ENCODE data around the gene UNG. TPM values are rescaled to one million over a fixed set of nuclear protein-coding genes. Genes with fewer than 3 reads are reported as not detected.

UNG gene
- total and polyA plus RNA-seq, 2 experiments from 2014 or later: 90.5 to 209 TPM

GRCh38 chr12:109105176-109105575 is 7.8 kb downstream of the UNG start:
- Mint-ChIP-seq H3K27me3 (ENCODE audit: insufficient read depth, low read depth, poor library complexity) (peaks cover 5% of the 10 kb centered on the region), H3K36me3 (ENCODE audit: low read depth) (peaks cover 95% of the 10 kb centered on the region), H3K27ac (no peak overlapping the region), H3K4me3 (no peak overlapping the region), H3K9me3 (no peaks in the 10 kb centered on the region), H3K4me1 (peaks cover 2% of the 10 kb centered on the region; the same call in 2 of the 3 replicates)
- Histone ChIP-seq H3K4me3 (no peak overlapping the region), H3K27ac (ENCODE audit: low read depth) (no peak overlapping the region), H3K79me2 (replicated peaks; ENCODE audit: insufficient read depth) (peaks cover 11% of the 10 kb centered on the region), H4K20me1 (replicated peaks; ENCODE audit: insufficient read depth) (peaks cover 39% of the 10 kb centered on the region), H3K4me1 (ENCODE audit: insufficient read depth) (no peaks in the 10 kb centered on the region), H2AFZ (no peak overlapping the region), H3K9me2 (ENCODE audit: insufficient read depth) (no peaks in the 10 kb centered on the region), H3K27me3 (ENCODE audit: insufficient read depth) (no peaks in the 10 kb centered on the region), H3K4me2 (no peak overlapping the region), H3F3A (replicated peaks; ENCODE audit: low read depth) (peaks cover 17% of the 10 kb centered on the region), H3K36me3 (ENCODE audit: insufficient read depth) (peaks cover 70% of the 10 kb centered on the region)
- no peak for TF ChIP-seq EZH2phosphoT487 (IDR thresholded peaks at IDR 0.05; ENCODE audit: unreplicated experiment)
- TF ChIP-seq EZH2 (IDR thresholded peaks at IDR 0.05; ENCODE audit: low read depth, unreplicated experiment): no peak
- TF ChIP-seq JUNB (IDR thresholded peaks at IDR 0.05; ENCODE audit: unreplicated experiment): no peak
- no peak for TF ChIP-seq REST (IDR thresholded peaks at IDR 0.05; ENCODE audit: unreplicated experiment)
- TF ChIP-seq ZNF114 (CRISPR knock-in tag; IDR thresholded peaks at IDR 0.05): no peak
- TF ChIP-seq, protein P1, sequence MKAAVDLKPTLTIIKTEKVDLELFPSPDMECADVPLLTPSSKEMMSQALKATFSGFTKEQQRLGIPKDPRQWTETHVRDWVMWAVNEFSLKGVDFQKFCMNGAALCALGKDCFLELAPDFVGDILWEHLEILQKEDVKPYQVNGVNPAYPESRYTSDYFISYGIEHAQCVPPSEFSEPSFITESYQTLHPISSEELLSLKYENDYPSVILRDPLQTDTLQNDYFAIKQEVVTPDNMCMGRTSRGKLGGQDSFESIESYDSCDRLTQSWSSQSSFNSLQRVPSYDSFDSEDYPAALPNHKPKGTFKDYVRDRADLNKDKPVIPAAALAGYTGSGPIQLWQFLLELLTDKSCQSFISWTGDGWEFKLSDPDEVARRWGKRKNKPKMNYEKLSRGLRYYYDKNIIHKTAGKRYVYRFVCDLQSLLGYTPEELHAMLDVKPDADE (IDR thresholded peaks at IDR 0.05): no peak
- TF ChIP-seq, protein P2, sequence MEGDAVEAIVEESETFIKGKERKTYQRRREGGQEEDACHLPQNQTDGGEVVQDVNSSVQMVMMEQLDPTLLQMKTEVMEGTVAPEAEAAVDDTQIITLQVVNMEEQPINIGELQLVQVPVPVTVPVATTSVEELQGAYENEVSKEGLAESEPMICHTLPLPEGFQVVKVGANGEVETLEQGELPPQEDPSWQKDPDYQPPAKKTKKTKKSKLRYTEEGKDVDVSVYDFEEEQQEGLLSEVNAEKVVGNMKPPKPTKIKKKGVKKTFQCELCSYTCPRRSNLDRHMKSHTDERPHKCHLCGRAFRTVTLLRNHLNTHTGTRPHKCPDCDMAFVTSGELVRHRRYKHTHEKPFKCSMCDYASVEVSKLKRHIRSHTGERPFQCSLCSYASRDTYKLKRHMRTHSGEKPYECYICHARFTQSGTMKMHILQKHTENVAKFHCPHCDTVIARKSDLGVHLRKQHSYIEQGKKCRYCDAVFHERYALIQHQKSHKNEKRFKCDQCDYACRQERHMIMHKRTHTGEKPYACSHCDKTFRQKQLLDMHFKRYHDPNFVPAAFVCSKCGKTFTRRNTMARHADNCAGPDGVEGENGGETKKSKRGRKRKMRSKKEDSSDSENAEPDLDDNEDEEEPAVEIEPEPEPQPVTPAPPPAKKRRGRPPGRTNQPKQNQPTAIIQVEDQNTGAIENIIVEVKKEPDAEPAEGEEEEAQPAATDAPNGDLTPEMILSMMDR (conservative IDR thresholded peaks at IDR 0.05; ENCODE audit: low read depth in 2 of 2): no peak
- no peak for TF ChIP-seq STAT1 (IDR thresholded peaks at IDR 0.05; ENCODE audit: unreplicated experiment)
- TF ChIP-seq CREB1 (CRISPR knock-in tag; IDR thresholded peaks at IDR 0.05; ENCODE audit: low read depth): no peak
- TF ChIP-seq POLR2AphosphoS5 (IDR thresholded peaks at IDR 0.05; ENCODE audit: low read depth): no peak
- DNase-seq (ENCODE audit: low spot score) (no peak), ATAC-seq (no peak)
